AG04449 (cell line): ENCODE measurements around the gene ZBTB32.
"Not testable (repeated sequence)": the region's sequence is repeated elsewhere in the genome, so short reads cannot be mapped to it uniquely, and the experiment has no call there.

Experiments used
- CTCF ChIA-PET: fragments of 350-600 bp; formaldehyde crosslinking; extraction: SDS; loops from one replicate; lab custom pipeline; 2021; ENCODE audit warnings: antibody characterized with exemption; lab: Yijun Ruan, JAX
- POLR2A ChIA-PET: fragments of 400-600, 350-600 bp; formaldehyde crosslinking; extraction: SDS; loops from one replicate; lab custom pipeline; 2020; ENCODE audit warnings: antibody characterized with exemption, inconsistent platforms; lab: Yijun Ruan, JAX
- DNase-seq: peaks from one replicate; pipeline ENCODE4 v3.0.0-alpha.2; 2010; ENCODE audit warnings: low read depth, low spot score
- H3K4me3 ChIP-seq: 2 replicates; pipeline ENCODE4 v1.5.1; 2011; ENCODE audit warnings: low read depth, mild to moderate bottlenecking, control low read depth, low read length
- CTCF ChIP-seq: IDR thresholded peaks from one replicate; pipeline ENCODE4 v1.5.1; 2011; ENCODE audit warnings: mild to moderate bottlenecking, moderate library complexity, low read length, control low read depth, inconsistent platforms; ENCODE audit not compliant: insufficient read depth; ENCODE audit errors: missing control alignments

ZBTB32 gene

GRCh38 chr19:35670686-35671085 is 33.7 kb upstream of the ZBTB32 start:
- POLR2A ChIA-PET, result no interaction called here
- H3K4me3 ChIP-seq, result no peak overlapping the region
- DNase-seq, result no peak
- TF ChIP-seq CTCF, result no peak
- CTCF ChIA-PET, result interaction anchor here (0.8 to 1.4 kb wide), 2 partner anchors 10 to 16 kb away, joined by 3 to 4 read pairs; no protein-coding TSS in a partner anchor

DNA sequence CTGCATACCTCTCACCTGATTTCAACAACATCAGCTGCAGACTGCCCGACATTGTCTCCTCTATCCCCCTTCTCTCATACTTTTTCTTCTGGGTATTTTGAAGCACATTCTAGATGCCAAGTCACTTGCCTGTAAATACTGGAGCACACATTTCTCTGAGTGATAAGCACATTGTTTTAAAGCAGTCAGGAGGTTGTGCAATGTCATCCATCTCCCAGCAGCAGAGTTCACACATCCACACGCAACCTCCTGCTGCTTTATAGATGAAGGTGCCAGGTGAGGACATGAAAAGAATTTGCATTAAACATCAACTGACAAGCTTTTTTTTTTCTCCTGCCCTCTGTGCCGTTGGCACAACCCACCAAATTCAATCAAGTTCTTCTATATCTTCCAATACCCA is 32.5 kb upstream of the ZBTB32 start:
- CTCF ChIA-PET, result interaction anchor here (0.8 kb wide), 1 partner anchor 25 kb away, joined by 4 read pairs; no protein-coding TSS in a partner anchor
- no peak for TF ChIP-seq CTCF
- no peak overlapping the region for H3K4me3 ChIP-seq
- POLR2A ChIA-PET, result no interaction called here
- no peak for DNase-seq

DNA sequence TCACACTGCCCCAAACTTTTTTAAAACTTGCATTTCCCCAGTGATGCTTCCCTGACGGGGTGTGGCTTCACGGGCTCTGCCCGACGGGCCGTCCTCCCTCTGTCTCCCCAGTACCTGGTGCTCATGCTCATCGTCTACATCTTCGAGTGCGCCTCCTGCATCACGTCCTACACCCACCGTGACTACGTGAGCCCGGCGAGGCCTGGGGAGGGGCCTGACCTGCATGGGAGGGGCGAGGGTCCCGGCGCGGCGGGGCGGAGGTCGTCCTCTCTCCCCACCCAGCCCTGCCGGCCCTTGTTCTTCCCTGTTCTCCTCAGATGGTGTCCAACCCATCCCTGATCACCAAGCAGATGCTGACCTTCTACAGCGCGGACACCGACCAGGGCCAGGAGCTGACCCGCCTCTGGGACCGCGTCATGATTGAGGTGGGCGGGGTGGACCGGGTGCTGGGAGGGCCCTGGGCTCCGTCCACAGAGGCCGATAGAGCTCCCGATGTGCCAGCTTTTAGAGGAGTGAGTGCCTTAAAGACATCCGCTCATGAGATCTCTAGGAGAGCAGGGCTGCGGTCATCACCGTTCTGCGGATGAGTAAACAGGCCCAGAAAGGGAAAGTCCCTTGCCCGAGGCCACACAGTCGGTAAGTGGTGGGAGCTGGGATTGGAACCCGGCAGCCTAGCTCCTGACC is 31.1 kb upstream of the ZBTB32 start:
- H3K4me3 ChIP-seq, result peak overlapping the region; percentile 46
- ChIA-PET CTCF (interaction anchor here (1.1 to 1.4 kb wide), 4 partner anchors 8 to 21 kb away, joined by 3 to 5 read pairs (median 4); no protein-coding TSS in a partner anchor), POLR2A (interaction anchor here (1.1 kb wide), 1 partner anchor 30 kb away, joined by 3 read pairs; no protein-coding TSS in a partner anchor)
- DNase-seq, result no peak
- no peak for TF ChIP-seq CTCF

GRCh38 chr19:35675589-35676140 is 28.7 kb upstream of the ZBTB32 start:
- ChIA-PET CTCF (no interaction called here), POLR2A (no interaction called here)
- no peak for TF ChIP-seq CTCF
- H3K4me3 ChIP-seq, result no peak overlapping the region
- no peak for DNase-seq

DNA sequence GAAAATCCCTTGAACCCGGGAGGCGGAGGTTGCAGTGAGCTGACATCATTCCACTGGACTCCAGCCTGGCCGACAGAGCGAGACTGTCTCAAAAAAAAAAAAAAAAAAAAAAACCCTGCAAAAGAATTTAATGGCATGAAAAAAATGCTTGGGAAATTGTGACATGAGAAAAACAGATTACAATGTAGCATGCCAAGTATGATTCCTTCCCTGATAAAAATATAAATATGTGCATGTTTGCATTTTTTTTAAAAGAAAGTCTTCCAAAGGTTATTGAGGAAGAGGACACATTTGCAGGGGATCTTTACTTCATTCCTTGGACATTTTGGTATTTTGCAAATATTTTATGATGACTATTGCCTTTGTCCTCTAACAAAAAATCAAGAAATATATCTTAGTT is 14.5 kb upstream of the ZBTB32 start:
- POLR2A ChIA-PET, result no interaction called here
- DNase-seq, result no peak
- no peak overlapping the region for H3K4me3 ChIP-seq
- TF ChIP-seq CTCF, result no peak
- CTCF ChIA-PET, result interaction anchor here (0.7 to 2.3 kb wide), 2 partner anchors 9 to 12 kb away, joined by 3 to 9 read pairs; no protein-coding TSS in a partner anchor

- CTCF ChIA-PET, result interaction anchor here (1.1 to 2.3 kb wide), 2 partner anchors 11 to 24 kb away, joined by 3 to 9 read pairs; no protein-coding TSS in a partner anchor
- POLR2A ChIA-PET, result not testable (repeated sequence)
Measured at GRCh38 chr19:35691106-35691505, 13.3 kb upstream of the ZBTB32 start.

More at GRCh38 chr19:35691106-35691505, 13.3 kb upstream of the ZBTB32 start:
- DNase-seq, H3K4me3 ChIP-seq: not testable (repeated sequence)
